GM21737 (cell line): ENCODE results near the gene PPFIBP1.
"Not testable (repeated sequence)": the region's sequence is repeated elsewhere in the genome, so short reads cannot be mapped to it uniquely, and the experiment has no call there.

Experiments used
- ATAC-seq: cut with Tn5 transposase; IDR thresholded peaks from one replicate; pipeline ENCODE4 v1.9.1; 2021; ENCODE audit warnings: mild to moderate bottlenecking, moderate library complexity; ENCODE audit not compliant: unreplicated experiment

Gene PPFIBP1

GRCh38 chr12:27588075-27588730 is 64.2 kb downstream of the PPFIBP1 start:
- not testable (repeated sequence) for ATAC-seq

DNA sequence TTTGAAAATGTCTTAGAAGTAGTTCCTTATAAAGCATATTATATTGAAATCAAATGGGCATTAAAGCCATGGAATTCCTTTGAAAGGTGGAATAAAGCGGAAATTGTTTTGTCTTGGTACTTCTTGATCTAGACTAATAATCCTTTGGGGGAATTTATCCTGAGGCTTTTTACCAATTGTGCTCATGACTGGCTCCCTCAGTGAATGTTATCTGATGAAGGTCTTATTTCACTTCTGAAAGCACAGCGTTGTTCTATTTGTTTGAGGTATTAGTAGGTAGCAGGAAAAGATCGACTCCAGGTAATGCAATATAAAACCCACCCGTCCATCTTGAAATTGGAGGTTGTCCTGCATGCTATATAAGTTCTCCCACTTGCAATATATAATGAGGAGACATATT is 64.8 kb downstream of the PPFIBP1 start:
- no peak for ATAC-seq

GRCh38 chr12:27589419-27589818 is 65.4 kb downstream of the PPFIBP1 start:
- ATAC-seq: no peak

GRCh38 chr12:27591698-27592097 is 67.7 kb downstream of the PPFIBP1 start:
- not testable (repeated sequence) for ATAC-seq

GRCh38 chr12:27592548-27592947 is 68.5 kb downstream of the PPFIBP1 start:
- no peak for ATAC-seq

- ATAC-seq: no peak
Observed at GRCh38 chr12:27593266-27593665, 69.3 kb downstream of the PPFIBP1 start.

- no peak for ATAC-seq
Observed at GRCh38 chr12:27595231-27595642, 71.2 kb downstream of the PPFIBP1 start.

GRCh38 chr12:27598866-27599265 is 74.9 kb downstream of the PPFIBP1 start:
- not testable (repeated sequence) for ATAC-seq

GRCh38 chr12:27601056-27601828 is 77.2 kb downstream of the PPFIBP1 start:
- not testable (repeated sequence) for ATAC-seq

GRCh38 chr12:27602516-27602915 is 78.5 kb downstream of the PPFIBP1 start:
- no peak for ATAC-seq

GRCh38 chr12:27604431-27604830 is 80.4 kb downstream of the PPFIBP1 start:
- no peak for ATAC-seq

GRCh38 chr12:27606986-27607385 is 83.0 kb downstream of the PPFIBP1 start:
- no peak for ATAC-seq

- ATAC-seq: no peak
Observed at GRCh38 chr12:27607591-27607990, 83.6 kb downstream of the PPFIBP1 start.

DNA sequence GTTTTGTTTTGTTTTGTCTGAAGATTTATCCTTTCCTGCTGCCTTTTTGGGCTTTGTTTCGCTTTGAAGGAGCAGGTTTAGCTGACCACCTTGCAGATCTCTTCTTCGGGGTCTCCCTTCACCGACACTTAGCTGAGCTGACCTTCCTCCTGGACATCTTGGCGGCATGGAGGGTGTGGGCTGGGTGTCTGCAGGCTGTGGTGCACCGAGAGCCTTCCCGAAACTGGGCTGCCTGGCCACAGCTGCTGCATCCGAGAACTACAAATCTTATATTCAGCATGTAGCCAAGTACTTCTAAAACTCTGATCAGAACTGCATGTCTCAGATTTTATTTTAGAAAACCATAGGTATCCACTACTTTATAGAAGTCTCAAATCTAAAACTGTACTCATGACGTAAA is 84.9 kb downstream of the PPFIBP1 start:
- ATAC-seq: no peak

DNA sequence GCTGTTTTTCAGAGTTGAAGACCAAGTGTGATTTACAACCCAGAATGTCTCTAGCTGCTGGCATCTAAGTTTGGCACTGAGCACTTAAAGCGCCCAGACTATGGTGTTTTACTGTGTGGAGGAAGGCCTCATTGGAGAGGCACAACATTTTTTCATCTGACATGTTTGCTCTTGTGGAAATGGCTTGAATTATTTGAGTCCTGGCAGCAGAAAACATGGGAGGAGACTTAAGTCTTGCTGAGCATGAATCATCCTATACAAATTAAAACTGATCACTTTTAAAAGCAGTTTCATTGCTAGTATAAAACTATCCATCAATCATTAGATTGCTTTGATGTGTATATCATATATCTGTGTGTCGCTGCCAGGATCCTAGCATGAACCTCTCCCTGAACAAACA is 86.4 kb downstream of the PPFIBP1 start:
- ATAC-seq: no peak

GRCh38 chr12:27614386-27614785 is 90.4 kb downstream of the PPFIBP1 start:
- ATAC-seq: no peak

DNA sequence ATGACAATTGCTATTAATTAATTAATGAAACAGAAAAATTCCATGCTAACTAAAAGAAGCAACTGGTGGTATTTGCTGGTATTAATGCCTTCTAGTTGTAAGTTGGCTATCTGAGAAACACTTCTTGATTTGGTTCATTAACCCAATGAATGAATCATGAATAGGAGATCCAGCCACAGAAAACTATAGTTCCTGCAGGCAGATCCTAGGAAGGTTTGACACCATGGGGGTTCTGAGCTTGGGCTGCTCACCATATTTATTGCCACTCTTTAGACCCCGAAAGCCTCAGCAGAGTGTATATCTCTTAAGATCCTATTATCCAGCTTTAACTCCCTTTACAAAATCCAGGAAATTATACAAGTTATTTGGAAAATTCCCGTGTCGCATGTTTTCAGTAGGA is 90.9 kb downstream of the PPFIBP1 start:
- ATAC-seq: no peak

DNA sequence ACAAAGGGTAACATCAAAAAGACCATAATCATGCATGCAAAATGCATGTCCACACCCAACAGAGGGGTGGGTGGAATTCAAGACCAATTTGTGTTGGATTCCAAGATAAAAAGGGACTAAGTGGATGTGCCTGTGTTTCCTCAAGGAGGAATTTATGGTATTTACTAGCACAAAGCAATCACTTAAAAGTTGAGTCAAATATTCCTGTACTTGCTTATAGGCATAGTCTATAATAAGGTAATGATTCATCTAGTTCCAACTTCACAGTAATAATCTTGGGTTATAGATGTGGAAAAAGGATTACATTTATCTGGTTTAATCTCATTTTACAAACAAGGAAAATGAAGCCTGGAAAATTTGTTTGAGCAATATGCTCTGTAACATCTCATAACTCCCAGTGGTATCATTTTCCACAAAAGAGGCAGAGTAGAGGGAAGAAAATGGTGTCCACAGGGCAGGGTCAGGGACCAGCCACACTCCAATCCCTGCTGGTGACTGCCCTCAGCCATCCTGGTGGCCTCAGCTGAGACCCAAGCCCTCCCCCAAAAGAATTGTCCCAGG is 91.4 kb downstream of the PPFIBP1 start:
- ATAC-seq: no peak

GRCh38 chr12:27616356-27617142 is 92.5 kb downstream of the PPFIBP1 start:
- ATAC-seq: no peak

GRCh38 chr12:27618836-27619235 is 94.8 kb downstream of the PPFIBP1 start:
- ATAC-seq: no peak

- no peak for ATAC-seq
Observed at GRCh38 chr12:27619308-27619707, 95.3 kb downstream of the PPFIBP1 start.
